Suprapubic skin (tissue), 4 donors: ENCODE measurements around the gene XPO1. TPM values are rescaled to one million over a fixed set of nuclear protein-coding genes. Genes with fewer than 3 reads are reported as not detected.
A peak's percentile ranks its signal among the peaks of the same experiment; 100 is the strongest.
"Not testable (repeated sequence)": the region's sequence is repeated elsewhere in the genome, so short reads cannot be mapped to it uniquely, and the experiment has no call there.

Experiments
- DNase-seq, 2 donors: peaks; one replicate each; pipeline ENCODE4 v3.0.0-alpha.2; 2019; ENCODE audit warnings: low spot score in 2 of 2
- H3K27ac ChIP-seq: fragments of 200-600 bp; sonication (generic); one replicate; pipeline ENCODE4 v1.5.1; 2019
- H3K27me3 ChIP-seq: fragments of 200-600 bp; sonication (generic); one replicate; pipeline ENCODE4 v1.5.1; 2019
- H3K36me3 ChIP-seq: fragments of 200-600 bp; sonication (generic); one replicate; pipeline ENCODE4 v1.5.1; 2019
- H3K4me1 ChIP-seq: fragments of 200-600 bp; sonication (generic); one replicate; pipeline ENCODE4 v1.5.1; 2019
- H3K4me3 ChIP-seq: fragments of 200-600 bp; sonication (generic); one replicate; pipeline ENCODE4 v1.5.1; 2019; ENCODE audit warnings: mild to moderate bottlenecking
- H3K9me3 ChIP-seq: fragments of 200-600 bp; sonication (generic); one replicate; pipeline ENCODE4 v1.5.1; 2019
- CTCF ChIP-seq, 2 donors: fragments of 200-600 bp in 1 of 2; fragments of 450-650 bp in 1 of 2; sonication (generic) in 1 of 2; IDR thresholded peaks; one replicate each; pipeline ENCODE4 v1.5.1; 2016 to 2019; ENCODE audit warnings: antibody characterized with exemption in 2 of 2, mild to moderate bottlenecking in 1 of 2, moderate library complexity in 1 of 2
- EP300 ChIP-seq: sonication (generic); formaldehyde crosslinking; IDR thresholded peaks from one replicate; pipeline ENCODE4 v1.6.1; 2017; ENCODE audit warnings: antibody characterized with exemption
- POLR2A ChIP-seq, 2 donors: fragments of 450-650 bp; IDR thresholded peaks; one replicate each; pipeline ENCODE4 v1.6.1; 2017; ENCODE audit warnings: antibody characterized with exemption in 2 of 2, mild to moderate bottlenecking in 2 of 2, moderate library complexity in 2 of 2
- POLR2AphosphoS5 ChIP-seq, 3 donors: sonication (generic); formaldehyde crosslinking; IDR thresholded peaks; one replicate each; pipeline ENCODE4 v1.6.1; 2017; ENCODE audit warnings: antibody characterized with exemption in 3 of 3
- WGBS: methylation state at CpG from one replicate; pipeline ENCODE4 v1.1.5; 2018; 5-methylcytosine and 5-hydroxymethylcytosine counted together
- total RNA-seq, 4 donors: library from RNA; depleted of rRNA; stranded (reverse); fragments of >200 nt; gene quantifications; one replicate each; pipeline ENCODE4 v1.1.0, GENCODE V29; 2016

The XPO1 gene
- 100 to 1,000 TPM in 1 of 4 donors, 10 to 100 TPM in 3; 74.3 to 136 (median 82.7) TPM for total RNA-seq

- Histone ChIP-seq H3K27me3 (no peaks in the 10 kb centered on the region), H3K36me3 (no peaks in the 10 kb centered on the region), H3K9me3 (no peaks in the 10 kb centered on the region), H3K27ac (peak within 1 kb of the TSS; percentile 97), H3K4me3 (peak within 1 kb of the TSS; percentile 70), H3K4me1 (peaks cover 26% of the 10 kb centered on the region)
- peak; percentile 100 for DNase-seq
- peak; percentile 78 to 90 (median 81) for TF ChIP-seq POLR2AphosphoS5 (IDR thresholded peaks at IDR 0.05)
- TF ChIP-seq EP300 = no peak
- TF ChIP-seq POLR2A (IDR thresholded peaks at IDR 0.05) = peak; percentile 80 to 96
- 0% methylated on average over 57 of the region's 65 CpGs for WGBS
These were observed at the start of gene XPO1 for GRCh38 chr2:61538200-61538919. Gene XPO1, minus strand, starts transcription at chr2:61538356. Its CDS starts 4,459 bp downstream, at chr2:61533897.

GRCh38 chr2:61586928-61587327 lies 48.8 kb upstream of the XPO1 start:
- 77% methylated on average over 5 of the region's 5 CpGs for WGBS

GRCh38 chr2:61585383-61585782 lies 47.2 kb upstream of the XPO1 start:
- 55% methylated on average over 3 of the region's 3 CpGs for WGBS
- Histone ChIP-seq H3K27me3 (no peaks in the 10 kb centered on the region), H3K27ac (no peak overlapping the region), H3K36me3 (no peaks in the 10 kb centered on the region), H3K9me3 (no peaks in the 10 kb centered on the region), H3K4me3 (no peak overlapping the region), H3K4me1 (no peaks in the 10 kb centered on the region)
- TF ChIP-seq CTCF (IDR thresholded peaks at IDR 0.05) (no peak), EP300 (no peak), POLR2AphosphoS5 (IDR thresholded peaks at IDR 0.05) (no peak), POLR2A (IDR thresholded peaks at IDR 0.05) (no peak)
- DNase-seq = no peak

More at GRCh38 chr2:61586928-61587327, 48.8 kb upstream of the XPO1 start:
- H3K27ac ChIP-seq, DNase-seq, H3K4me3 ChIP-seq, H3K27me3 ChIP-seq, H3K36me3 ChIP-seq, H3K4me1 ChIP-seq, H3K9me3 ChIP-seq: not testable (repeated sequence)

- WGBS = 96% methylated on average over 9 of the region's 9 CpGs
- not testable (repeated sequence) for H3K4me3 ChIP-seq, DNase-seq, H3K9me3 ChIP-seq, H3K27ac ChIP-seq, H3K36me3 ChIP-seq, H3K4me1 ChIP-seq, H3K27me3 ChIP-seq
These were observed 46.2 kb upstream of the XPO1 start for GRCh38 chr2:61584368-61584767.

GRCh38 chr2:61582165-61582564 lies 44.0 kb upstream of the XPO1 start:
- no peaks in the 10 kb centered on the region for H3K27me3 ChIP-seq
- TF ChIP-seq POLR2A (IDR thresholded peaks at IDR 0.05) = no peak
- TF ChIP-seq EP300 = no peak
- TF ChIP-seq CTCF (IDR thresholded peaks at IDR 0.05) = no peak
- TF ChIP-seq POLR2AphosphoS5 (IDR thresholded peaks at IDR 0.05) = no peak
- H3K4me1 ChIP-seq = no peaks in the 10 kb centered on the region
- H3K27ac ChIP-seq = no peak overlapping the region
- WGBS = 70% methylated on average over 3 of the region's 3 CpGs
- no peaks in the 10 kb centered on the region for H3K9me3 ChIP-seq
- DNase-seq = no peak
- H3K36me3 ChIP-seq = no peaks in the 10 kb centered on the region
- H3K4me3 ChIP-seq = no peak overlapping the region

GRCh38 chr2:61581716-61582115 lies 43.6 kb upstream of the XPO1 start:
- H3K27me3 ChIP-seq = no peaks in the 10 kb centered on the region
- H3K36me3 ChIP-seq = no peaks in the 10 kb centered on the region
- H3K4me3 ChIP-seq = no peak overlapping the region
- WGBS = 98% methylated on average over 1 of the region's 1 CpG
- no peak for DNase-seq
- no peak for TF ChIP-seq EP300
- no peak for TF ChIP-seq POLR2AphosphoS5 (IDR thresholded peaks at IDR 0.05)
- no peak for TF ChIP-seq POLR2A (IDR thresholded peaks at IDR 0.05)
- TF ChIP-seq CTCF (IDR thresholded peaks at IDR 0.05) = no peak
- H3K27ac ChIP-seq = no peak overlapping the region
- H3K9me3 ChIP-seq = no peaks in the 10 kb centered on the region
- no peaks in the 10 kb centered on the region for H3K4me1 ChIP-seq
